LHCN-M2 (cell line): ENCODE data around the gene CWC15. TPM values are rescaled to one million over a fixed set of nuclear protein-coding genes. Genes with fewer than 3 reads are reported as not detected.
"Not testable (repeated sequence)": the region's sequence is repeated elsewhere in the genome, so short reads cannot be mapped to it uniquely, and the experiment has no call there.

ENCODE experiments used
- DNase-seq: peaks from one replicate; pipeline ENCODE4 v3.0.0-alpha.2; 2012; ENCODE audit warnings: low read depth
- total RNA-seq: library from RNA; depleted of rRNA; stranded (reverse); fragments of >200 nt; gene quantifications from 2 replicates; pipeline ENCODE4 v1.2.3, GENCODE V29; 2014

Gene CWC15
- total RNA-seq, 1 experiment from 2014 or later = 49.5 TPM

- no peak for DNase-seq
Measured at GRCh38 chr11:94954753-94955152, 18.6 kb downstream of the CWC15 start.

- peak; percentile 47 for DNase-seq
Measured at GRCh38 chr11:94948070-94948617, 25.2 kb downstream of the CWC15 start.

GRCh38 chr11:94946812-94947211, 26.5 kb downstream of the CWC15 start:
- no peak for DNase-seq

GRCh38 chr11:94941131-94941530, 32.2 kb downstream of the CWC15 start:
- no peak for DNase-seq

- no peak for DNase-seq
Measured at GRCh38 chr11:94939346-94939745, 34.0 kb downstream of the CWC15 start.

GRCh38 chr11:94938095-94939055, 35.0 kb downstream of the CWC15 start:
- DNase-seq = peak; percentile 81

- DNase-seq = no peak
Measured at GRCh38 chr11:94934846-94935245, 38.5 kb downstream of the CWC15 start.

GRCh38 chr11:94934362-94934761, 39.0 kb downstream of the CWC15 start:
- DNase-seq = peak; percentile 61

GRCh38 chr11:94933223-94934130, 39.9 kb downstream of the CWC15 start:
- peak; percentile 93 for DNase-seq

- no peak for DNase-seq
Measured at GRCh38 chr11:94932503-94932902, 40.9 kb downstream of the CWC15 start.

GRCh38 chr11:94932072-94932471, 41.3 kb downstream of the CWC15 start:
- DNase-seq = not testable (repeated sequence)

- no peak for DNase-seq
Measured at GRCh38 chr11:94928117-94928990, 45.0 kb downstream of the CWC15 start.

GRCh38 chr11:94926698-94927237, 46.6 kb downstream of the CWC15 start:
- DNase-seq = peak; percentile 85

GRCh38 chr11:94926271-94926625, 47.1 kb downstream of the CWC15 start:
- DNase-seq = no peak

- no peak for DNase-seq
Measured at GRCh38 chr11:94925422-94926270, 47.7 kb downstream of the CWC15 start.

GRCh38 chr11:94924612-94925011, 48.7 kb downstream of the CWC15 start:
- no peak for DNase-seq

GRCh38 chr11:94924171-94924572, 49.2 kb downstream of the CWC15 start:
- no peak for DNase-seq

GRCh38 chr11:94923004-94923334, 50.4 kb downstream of the CWC15 start:
- no peak for DNase-seq

GRCh38 chr11:94922321-94923003, 50.9 kb downstream of the CWC15 start:
- DNase-seq = no peak
